Body of pancreas (tissue), 4 donors: ENCODE measurements around the gene ACTG2. TPM values are rescaled to one million over a fixed set of nuclear protein-coding genes. Genes with fewer than 3 reads are reported as not detected.

ENCODE experiments used
- ATAC-seq: fragments of 150-250 bp; one replicate; pipeline ENCODE4 v1.9.1; 2016
- DNase-seq, 4 donors: peaks; one replicate each; pipeline ENCODE4 v3.0.0-alpha.2; 2019
- H3K27ac ChIP-seq, 4 donors: fragments of 200-600 bp; sonication (generic); 1 replicate in 3 of 4; 2 replicates in 1 of 4; pipeline versions ENCODE4 v1.5.1 to v1.6.1; 2016 to 2019; ENCODE audit warnings: mild to moderate bottlenecking in 1 of 4, mixed read lengths in 1 of 4, moderate library complexity in 1 of 4
- H3K27me3 ChIP-seq, 2 donors: fragments of 200-600 bp; sonication (generic); one replicate each; pipeline ENCODE4 v1.6.0; 2016; ENCODE audit warnings: mild to moderate bottlenecking in 1 of 2
- H3K36me3 ChIP-seq, 2 donors: fragments of 200-600 bp; sonication (generic); replicated peaks in 1 of 2; 2 replicates each; pipeline ENCODE4 v1.5.1; 2016; ENCODE audit warnings: low read depth in 2 of 2; ENCODE audit not compliant: insufficient read depth in 1 of 2
- H3K4me1 ChIP-seq: fragments of 200-600 bp; sonication (generic); one replicate; pipeline ENCODE4 v1.6.0; 2016
- H3K4me3 ChIP-seq, 2 donors: fragments of 200-600 bp; sonication (generic); 1 replicate in 1 of 2; 2 replicates in 1 of 2; pipeline ENCODE4 v1.5.1; 2016 to 2019
- H3K9me3 ChIP-seq, 3 donors: fragments of 200-600 bp; sonication (generic); 1 replicate in 2 of 3; 2 replicates in 1 of 3; pipeline ENCODE4 v1.5.1; 2016
- POLR2A ChIP-seq, 3 donors: fragments of 450-650 bp; IDR thresholded peaks; one replicate each; pipeline ENCODE4 v1.6.1; 2016; ENCODE audit warnings: antibody characterized with exemption in 3 of 3, mild to moderate bottlenecking in 2 of 3
- WGBS, 2 donors: methylation state at CpG; one replicate each; pipeline ENCODE4 v1.1.5; 2017; 5-methylcytosine and 5-hydroxymethylcytosine counted together
- intact Hi-C: fragments of 100-400 bp; cut with DNase I; formaldehyde crosslinking; loops from one replicate; pipeline ENCODE4 v1.15.1; 2023
- total RNA-seq, 2 donors: library from RNA; depleted of rRNA; stranded (reverse); fragments of >200 nt; gene quantifications; one replicate each; pipeline ENCODE4 v1.1.0, GENCODE V29; 2016
- TF ChIP-seq, protein P1 (sequence below), 7 experiments: fragments of 450-650 bp in 4 of 7; fragments of 200-600 bp in 3 of 7; sonication (generic) in 3 of 7; IDR thresholded peaks; one replicate each; pipeline ENCODE4 v1.5.1; 2016 to 2019; ENCODE audit warnings: antibody characterized with exemption in 7 of 7

Gene ACTG2
- total RNA-seq, 2 donors from 2014 or later, result 0.52 to 1.3 TPM

DNA sequence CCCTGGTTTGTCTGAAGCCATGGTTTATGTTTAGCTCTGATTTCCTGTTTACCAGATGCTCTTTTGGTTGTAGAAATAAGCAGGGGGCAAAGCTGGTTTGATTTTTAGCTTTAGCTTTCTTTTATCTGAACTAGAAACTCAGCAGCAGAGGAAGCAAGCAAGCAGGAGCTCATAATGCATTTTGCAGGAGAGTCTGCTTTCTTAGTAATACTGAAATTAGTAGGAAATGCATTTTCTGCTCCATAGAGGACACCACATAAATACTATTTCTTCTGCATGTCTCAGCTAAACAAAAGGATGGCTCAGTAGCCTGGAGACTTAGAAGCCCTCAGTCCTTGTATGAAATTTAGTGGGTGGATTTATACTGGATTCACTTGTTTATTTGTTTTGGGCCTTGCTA is 57.0 kb downstream of the ACTG2 start:
- Histone ChIP-seq H3K27me3 (no peaks in the 10 kb centered on the region), H3K9me3 (no peaks in the 10 kb centered on the region), H3K27ac (no peak overlapping the region), H3K36me3 (peaks cover 0 to 26% of the 10 kb centered on the region in 2 donors), H3K4me3 (no peak overlapping the region), H3K4me1 (no peaks in the 10 kb centered on the region)
- no peak for DNase-seq
- TF ChIP-seq, protein P1, sequence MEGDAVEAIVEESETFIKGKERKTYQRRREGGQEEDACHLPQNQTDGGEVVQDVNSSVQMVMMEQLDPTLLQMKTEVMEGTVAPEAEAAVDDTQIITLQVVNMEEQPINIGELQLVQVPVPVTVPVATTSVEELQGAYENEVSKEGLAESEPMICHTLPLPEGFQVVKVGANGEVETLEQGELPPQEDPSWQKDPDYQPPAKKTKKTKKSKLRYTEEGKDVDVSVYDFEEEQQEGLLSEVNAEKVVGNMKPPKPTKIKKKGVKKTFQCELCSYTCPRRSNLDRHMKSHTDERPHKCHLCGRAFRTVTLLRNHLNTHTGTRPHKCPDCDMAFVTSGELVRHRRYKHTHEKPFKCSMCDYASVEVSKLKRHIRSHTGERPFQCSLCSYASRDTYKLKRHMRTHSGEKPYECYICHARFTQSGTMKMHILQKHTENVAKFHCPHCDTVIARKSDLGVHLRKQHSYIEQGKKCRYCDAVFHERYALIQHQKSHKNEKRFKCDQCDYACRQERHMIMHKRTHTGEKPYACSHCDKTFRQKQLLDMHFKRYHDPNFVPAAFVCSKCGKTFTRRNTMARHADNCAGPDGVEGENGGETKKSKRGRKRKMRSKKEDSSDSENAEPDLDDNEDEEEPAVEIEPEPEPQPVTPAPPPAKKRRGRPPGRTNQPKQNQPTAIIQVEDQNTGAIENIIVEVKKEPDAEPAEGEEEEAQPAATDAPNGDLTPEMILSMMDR (IDR thresholded peaks at IDR 0.05), result no peak
- ATAC-seq, result no peak
- intact Hi-C loops, result no loop called here

DNA sequence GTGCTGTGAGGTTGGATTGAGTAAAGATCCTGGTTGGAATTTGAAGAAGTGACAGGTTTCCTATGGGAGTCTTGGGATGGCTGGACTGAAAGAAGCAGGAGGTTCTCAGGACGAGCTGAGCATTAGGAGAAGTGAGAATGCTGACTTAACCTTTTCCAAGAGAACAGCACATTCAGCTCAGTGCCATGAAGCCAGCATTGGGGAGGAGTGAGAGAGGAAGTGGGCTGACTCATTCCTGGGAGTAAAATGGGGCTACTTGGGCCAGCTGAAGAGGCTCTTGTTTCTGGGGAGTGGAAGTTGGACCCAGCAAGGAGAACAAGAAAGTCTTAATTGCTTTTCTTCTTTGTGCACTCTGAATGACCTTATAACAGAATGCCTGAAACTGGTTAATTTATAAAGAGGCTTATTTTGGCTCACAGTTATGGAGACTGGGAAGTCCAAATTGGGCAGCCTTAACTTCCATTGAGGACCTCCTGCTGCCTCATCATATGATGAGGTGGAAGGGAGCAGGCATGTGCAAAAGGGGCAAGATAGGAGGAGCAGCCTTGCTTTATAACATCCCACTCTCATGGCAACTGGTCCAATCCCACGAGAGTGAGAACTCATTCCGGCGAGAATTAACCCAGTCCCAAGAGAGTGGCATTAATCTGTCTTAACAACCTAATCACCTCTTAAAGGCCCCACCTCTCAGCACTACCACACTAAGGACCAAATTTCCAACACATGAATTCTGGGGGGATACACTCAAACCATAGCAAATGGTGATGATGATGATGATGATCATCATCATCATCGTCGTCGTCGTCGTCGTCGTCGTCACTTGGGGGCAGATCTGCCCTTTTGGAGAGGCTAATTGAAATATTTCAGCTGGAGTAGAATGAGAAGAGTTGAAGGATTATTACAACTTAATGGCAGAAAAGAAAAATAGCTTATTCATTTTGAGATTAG is 60.0 kb downstream of the ACTG2 start:
- Histone ChIP-seq H3K27me3 (no peaks in the 10 kb centered on the region), H3K9me3 (no peaks in the 10 kb centered on the region), H3K36me3 (peaks cover 0 to 19% of the 10 kb centered on the region in 2 donors), H3K4me3 (no peak overlapping the region), H3K4me1 (no peaks in the 10 kb centered on the region), H3K27ac (no peak overlapping the region)
- ATAC-seq (no peak), DNase-seq (peak in 1 of 4 donors; percentile 62)
- intact Hi-C loops, result no loop called here
- TF ChIP-seq, protein P1 (IDR thresholded peaks at IDR 0.05), result no peak
- no peak for TF ChIP-seq POLR2A (IDR thresholded peaks at IDR 0.05)
- 59 to 70% methylated on average over 12 of the region's 12 CpGs for WGBS, 2 donors

DNA sequence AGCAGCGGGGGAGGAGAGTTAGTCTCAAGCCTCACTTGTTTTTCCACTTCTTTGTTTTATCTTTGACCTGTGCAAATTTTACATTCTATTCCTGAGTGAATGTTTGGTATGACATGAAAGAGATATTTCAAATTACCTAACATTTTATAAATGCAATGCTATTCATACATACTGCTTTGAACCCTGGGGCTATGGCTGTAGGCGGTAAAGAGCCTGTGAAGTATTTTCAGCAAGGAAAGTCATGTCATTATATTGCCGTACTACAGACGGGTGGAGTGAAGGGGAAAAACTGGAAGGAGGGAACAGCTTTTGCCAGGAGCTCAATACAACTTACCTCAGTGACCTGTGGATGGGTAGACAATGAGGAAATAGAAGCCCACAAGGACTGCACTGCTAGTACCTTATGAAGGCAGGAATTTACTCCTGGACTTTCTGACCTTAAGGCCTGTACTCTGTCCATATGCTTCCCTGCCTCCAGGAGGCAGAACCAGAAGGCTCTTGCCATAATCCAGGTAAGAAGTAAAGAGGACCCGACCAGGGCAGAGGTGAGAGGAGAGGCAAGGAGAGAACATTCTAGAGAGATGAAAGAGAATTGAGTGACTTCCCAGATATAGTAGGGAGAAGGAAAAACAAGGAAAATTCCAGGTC is 63.5 kb downstream of the ACTG2 start:
- H3K9me3 ChIP-seq, result no peaks in the 10 kb centered on the region
- intact Hi-C loops, result no loop called here
- H3K36me3 ChIP-seq, result peaks cover 3 to 9% of the 10 kb centered on the region in 2 donors
- DNase-seq (no peak), ATAC-seq (no peak)
- H3K4me1 ChIP-seq, result no peaks in the 10 kb centered on the region
- 90 to 94% methylated on average over 5 of the region's 5 CpGs for WGBS, 2 donors
- H3K4me3 ChIP-seq, result no peak overlapping the region
- no peak overlapping the region for H3K27ac ChIP-seq
- TF ChIP-seq, protein P1 (IDR thresholded peaks at IDR 0.05), result no peak
- TF ChIP-seq POLR2A (IDR thresholded peaks at IDR 0.05), result no peak
- H3K27me3 ChIP-seq, result no peaks in the 10 kb centered on the region

DNA sequence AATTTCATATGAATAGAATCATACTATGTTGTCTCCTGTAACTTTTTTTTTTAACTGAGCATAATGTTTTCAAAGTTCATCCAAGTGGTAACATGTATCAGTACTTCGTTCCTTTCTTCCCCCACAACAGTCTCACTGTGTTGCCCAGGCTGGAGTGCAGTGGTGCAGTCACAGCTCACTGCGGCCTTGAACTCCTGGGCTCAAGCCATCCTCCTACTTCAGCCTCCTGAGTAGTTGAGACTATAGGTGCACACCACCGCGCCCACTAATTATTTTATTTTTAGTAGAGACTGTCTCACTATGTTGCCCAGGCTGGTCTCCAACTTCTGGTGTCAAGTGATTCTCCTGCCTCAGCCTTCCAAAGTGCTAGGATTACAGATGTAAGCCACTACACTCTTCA is 68.5 kb downstream of the ACTG2 start:
- no peaks in the 10 kb centered on the region for H3K4me1 ChIP-seq
- DNase-seq (no peak), ATAC-seq (no peak)
- no peak overlapping the region for H3K4me3 ChIP-seq
- TF ChIP-seq POLR2A (IDR thresholded peaks at IDR 0.05), result no peak
- 94 to 98% methylated on average over 4 of the region's 4 CpGs for WGBS, 2 donors
- H3K9me3 ChIP-seq, result no peaks in the 10 kb centered on the region
- peaks cover 3 to 6% of the 10 kb centered on the region in 2 donors for H3K36me3 ChIP-seq
- intact Hi-C loops, result no loop called here
- no peaks in the 10 kb centered on the region for H3K27me3 ChIP-seq
- H3K27ac ChIP-seq, result no peak overlapping the region

DNA sequence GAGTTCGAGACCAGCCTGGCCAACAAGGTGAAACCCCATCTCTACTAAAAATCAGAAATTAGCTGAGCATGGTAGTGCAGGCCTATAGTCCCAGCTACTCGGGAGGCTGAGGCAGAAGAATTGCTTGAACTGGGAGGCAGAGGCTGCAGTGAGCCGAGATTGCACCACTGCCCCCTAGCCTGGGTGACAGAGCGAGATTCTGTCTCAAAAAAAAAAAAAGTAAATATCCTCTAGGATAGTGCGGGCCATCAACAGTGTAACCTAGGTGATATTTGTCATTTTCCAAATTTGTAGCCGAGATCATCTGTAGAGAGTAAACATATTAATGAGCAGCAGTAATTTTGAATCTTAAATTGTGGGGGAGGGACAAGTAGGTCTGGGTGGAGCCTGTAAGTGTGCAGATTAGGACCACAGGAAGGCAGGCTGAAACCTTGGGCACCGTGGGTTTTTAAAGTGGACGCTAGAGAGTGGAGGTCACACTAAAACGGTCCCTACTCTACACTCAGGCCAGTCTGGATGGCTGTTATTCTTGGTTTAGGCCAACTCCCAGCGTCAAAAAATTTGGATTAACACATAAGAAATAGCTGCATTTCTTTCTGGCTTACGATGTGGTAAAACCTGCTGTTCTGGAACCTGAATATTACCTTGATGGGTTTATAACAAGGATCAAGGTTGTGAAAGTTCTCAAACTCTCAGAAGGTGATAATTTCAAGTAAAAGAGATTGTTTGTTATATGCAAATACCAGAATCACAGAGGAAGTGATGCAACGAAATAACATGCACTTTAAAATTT is 69.2 kb downstream of the ACTG2 start:
- ATAC-seq (no peak), DNase-seq (no peak)
- H3K9me3 ChIP-seq, result no peaks in the 10 kb centered on the region
- H3K4me3 ChIP-seq, result no peak overlapping the region
- 90% methylated on average over 12 of the region's 12 CpGs for whole genome bisulfite sequencing, 2 donors
- intact Hi-C loops, result no loop called here
- H3K27me3 ChIP-seq, result no peaks in the 10 kb centered on the region
- H3K4me1 ChIP-seq, result no peaks in the 10 kb centered on the region
- TF ChIP-seq, protein P1 (IDR thresholded peaks at IDR 0.05), result no peak
- TF ChIP-seq POLR2A (IDR thresholded peaks at IDR 0.05), result no peak
- H3K36me3 ChIP-seq, result peaks cover 3 to 4% of the 10 kb centered on the region in 2 donors
- H3K27ac ChIP-seq, result no peak overlapping the region
